Retinal pigment epithelial cell (primary cell): ENCODE data around the gene SSH3.
A peak's percentile ranks its signal among the peaks of the same experiment; 100 is the strongest.

Source experiments
- DNase-seq: peaks from one replicate; pipeline ENCODE4 v3.0.0-alpha.2; 2010; ENCODE audit warnings: low read depth
- H3K4me3 ChIP-seq: 2 replicates; pipeline ENCODE4 v1.5.1; 2011; ENCODE audit warnings: mild to moderate bottlenecking, low read length, control low read depth, moderate library complexity
- TF ChIP-seq, protein P1 (sequence below): conservative IDR thresholded peaks from 2 replicates; pipeline ENCODE4 v1.5.1; 2011; ENCODE audit warnings: low read depth, low read length, control low read depth, inconsistent platforms

The SSH3 gene

DNA sequence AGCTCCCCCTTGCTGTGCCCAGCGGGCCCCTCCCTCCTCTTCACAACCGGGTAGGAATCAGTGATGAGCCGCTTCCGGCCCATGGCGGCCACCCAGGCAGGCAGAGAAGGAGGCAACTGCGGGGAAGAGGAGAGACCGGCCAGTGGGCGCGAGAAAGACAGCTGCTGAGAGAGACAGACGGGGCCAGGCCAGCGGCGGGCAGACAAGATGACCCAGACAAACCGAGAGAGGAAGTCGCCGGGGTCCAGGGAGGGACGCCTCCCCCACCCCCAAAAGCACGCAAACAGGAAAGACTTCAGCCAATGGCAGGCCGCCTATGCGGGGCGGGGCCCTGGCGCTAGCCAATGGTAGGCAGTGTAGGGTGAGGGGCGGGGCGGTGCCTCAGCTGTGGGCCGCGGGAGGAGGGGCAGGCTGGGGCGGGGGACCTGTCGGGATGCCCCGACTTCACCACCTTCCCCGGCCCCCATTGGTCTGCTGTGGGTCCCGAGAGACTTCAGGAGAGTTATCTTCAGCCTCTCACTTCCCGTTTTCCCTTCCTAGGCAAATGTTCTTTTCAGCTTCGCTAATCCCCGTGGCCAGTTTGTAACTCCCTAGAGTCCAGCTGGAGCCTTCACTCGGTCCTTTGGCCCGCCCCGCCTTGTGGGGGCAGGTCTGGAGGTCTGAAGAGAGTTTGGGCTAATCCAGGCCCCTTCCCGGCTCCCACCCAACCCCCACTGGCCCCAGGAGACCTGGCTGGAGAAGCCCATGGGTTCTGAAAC, 50.2 kb downstream of the SSH3 start, which contains the start of gene POLD4:
Gene POLD4 (minus strand): TSS at position 230 of the 758 bp plus-strand sequence. CDS start 147 bp downstream, at position 83.
- H3K4me3 ChIP-seq: peak within 1 kb of the TSS; percentile 83
- peak; percentile 73 for DNase-seq
- TF ChIP-seq, protein P1, sequence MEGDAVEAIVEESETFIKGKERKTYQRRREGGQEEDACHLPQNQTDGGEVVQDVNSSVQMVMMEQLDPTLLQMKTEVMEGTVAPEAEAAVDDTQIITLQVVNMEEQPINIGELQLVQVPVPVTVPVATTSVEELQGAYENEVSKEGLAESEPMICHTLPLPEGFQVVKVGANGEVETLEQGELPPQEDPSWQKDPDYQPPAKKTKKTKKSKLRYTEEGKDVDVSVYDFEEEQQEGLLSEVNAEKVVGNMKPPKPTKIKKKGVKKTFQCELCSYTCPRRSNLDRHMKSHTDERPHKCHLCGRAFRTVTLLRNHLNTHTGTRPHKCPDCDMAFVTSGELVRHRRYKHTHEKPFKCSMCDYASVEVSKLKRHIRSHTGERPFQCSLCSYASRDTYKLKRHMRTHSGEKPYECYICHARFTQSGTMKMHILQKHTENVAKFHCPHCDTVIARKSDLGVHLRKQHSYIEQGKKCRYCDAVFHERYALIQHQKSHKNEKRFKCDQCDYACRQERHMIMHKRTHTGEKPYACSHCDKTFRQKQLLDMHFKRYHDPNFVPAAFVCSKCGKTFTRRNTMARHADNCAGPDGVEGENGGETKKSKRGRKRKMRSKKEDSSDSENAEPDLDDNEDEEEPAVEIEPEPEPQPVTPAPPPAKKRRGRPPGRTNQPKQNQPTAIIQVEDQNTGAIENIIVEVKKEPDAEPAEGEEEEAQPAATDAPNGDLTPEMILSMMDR: no peak

DNA sequence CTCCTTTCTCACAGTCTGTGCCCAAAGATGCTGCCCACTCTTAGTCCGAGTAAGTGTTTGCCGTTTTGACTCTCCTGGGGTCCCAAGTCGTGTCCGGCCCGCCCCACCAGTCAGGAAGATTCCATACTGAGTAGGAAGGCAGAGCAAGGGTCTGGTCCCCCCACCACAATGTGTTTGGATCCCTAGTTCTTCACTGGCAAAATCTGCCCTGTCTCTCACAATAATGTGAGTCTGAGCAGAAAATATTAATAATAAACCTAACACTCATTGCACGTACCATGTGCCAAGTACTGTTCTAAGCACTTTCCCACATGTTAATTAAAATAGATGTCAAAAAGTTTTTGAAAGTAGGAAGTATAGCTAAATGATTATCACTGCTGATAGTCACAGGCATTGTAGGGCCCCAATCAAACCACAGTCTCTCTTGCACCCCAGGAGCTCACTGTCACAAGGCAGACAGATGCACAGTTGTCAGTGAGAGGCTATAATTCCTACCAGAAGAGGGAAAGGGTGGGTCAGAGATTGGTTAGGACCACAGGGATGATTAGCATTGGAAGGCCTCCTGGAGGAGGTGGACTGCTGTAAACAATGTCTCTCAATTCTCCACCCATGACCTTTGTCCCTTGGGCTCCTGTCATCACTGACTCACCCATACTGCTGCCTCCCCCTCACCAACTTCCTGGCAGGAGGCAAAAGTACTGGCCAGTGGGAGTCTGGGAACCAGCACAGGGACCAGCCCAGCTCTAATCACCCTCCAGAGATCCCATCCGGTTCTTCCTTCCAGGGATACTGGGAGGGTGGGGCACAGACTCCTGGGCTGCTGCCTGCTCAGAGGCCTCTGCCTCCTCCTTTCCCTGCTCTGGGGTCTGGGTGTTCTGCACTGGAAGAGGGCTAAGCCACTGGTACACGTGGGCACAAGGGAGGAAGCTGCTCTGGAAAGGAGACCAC, 51.0 kb downstream of the SSH3 start:
- peak overlapping the region; percentile 83 for H3K4me3 ChIP-seq
- DNase-seq: peak; percentile 76
- TF ChIP-seq, protein P1: peak; percentile 2

DNA sequence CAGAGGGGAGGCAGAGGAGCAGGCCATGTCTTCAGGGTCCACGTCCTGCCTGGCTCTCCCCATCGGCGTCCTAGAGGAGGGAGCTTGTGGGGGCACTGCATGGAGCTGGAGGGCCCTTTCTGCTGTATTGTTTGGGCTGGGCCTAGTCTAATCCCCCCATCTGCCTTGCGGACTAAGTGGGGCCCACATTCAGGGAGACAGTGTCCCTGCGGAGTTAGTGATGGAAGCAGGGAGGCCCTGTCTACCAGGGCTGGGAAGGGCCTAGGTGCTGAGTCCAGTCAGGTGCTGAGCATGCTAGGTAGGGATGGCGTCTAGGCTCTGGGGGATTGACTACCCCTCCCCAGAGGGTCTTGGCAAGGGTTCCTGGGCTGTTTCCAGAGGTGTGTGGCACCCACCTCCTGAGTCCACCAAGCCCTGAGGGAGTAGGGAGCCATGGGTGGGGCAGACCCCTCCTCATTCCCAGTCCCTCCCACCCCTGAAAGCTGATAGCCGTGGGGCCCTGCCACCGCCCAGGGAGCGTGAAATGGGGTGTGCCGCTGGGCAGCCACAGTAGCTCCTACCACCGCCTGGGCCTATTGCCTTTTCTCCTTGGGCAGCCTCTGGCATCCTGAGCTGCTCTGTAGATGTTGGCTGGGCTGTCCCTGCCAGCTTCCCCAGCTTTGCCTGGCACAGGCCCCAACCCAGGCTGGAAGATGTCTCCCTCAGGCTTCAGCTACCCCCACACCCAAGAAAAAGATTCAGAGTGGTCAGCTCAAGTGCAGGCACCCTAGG, 51.9 kb downstream of the SSH3 start:
- TF ChIP-seq, protein P1: no peak
- H3K4me3 ChIP-seq: no peak overlapping the region
- no peak for DNase-seq

DNA sequence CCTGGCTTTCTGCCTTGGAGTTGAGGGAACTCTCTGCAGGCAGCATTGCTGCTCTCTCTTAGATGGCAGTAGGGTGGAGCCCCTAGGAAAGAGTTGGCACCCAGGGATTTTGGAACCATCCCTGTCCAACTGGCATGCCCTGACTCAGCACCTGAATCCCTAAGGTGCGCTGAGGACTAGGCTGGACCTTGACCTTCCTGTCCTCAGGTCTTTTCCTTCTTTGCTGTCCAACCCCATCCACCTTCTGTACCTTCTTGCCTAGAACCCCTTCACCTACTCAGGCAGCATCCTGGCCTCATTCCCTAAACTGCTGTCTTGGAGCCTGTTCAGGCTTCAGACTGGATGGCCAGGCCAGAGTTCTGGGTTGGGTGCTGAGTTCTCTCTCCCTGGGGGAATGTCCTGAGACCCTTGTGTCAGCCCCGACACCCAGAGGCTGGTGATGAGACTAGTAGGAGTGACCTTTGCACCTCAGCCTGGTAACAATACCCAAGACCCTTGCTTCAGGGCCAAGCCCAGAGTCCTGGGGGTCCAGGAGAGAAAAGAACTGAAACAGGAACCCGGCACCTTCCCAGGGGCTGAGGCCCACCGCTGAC, 52.6 kb downstream of the SSH3 start:
- TF ChIP-seq, protein P1: no peak
- H3K4me3 ChIP-seq: no peak overlapping the region
- no peak for DNase-seq

GRCh38 chr11:67356387-67356863, 53.1 kb downstream of the SSH3 start:
- no peak overlapping the region for H3K4me3 ChIP-seq
- no peak for DNase-seq
- TF ChIP-seq, protein P1: no peak

DNA sequence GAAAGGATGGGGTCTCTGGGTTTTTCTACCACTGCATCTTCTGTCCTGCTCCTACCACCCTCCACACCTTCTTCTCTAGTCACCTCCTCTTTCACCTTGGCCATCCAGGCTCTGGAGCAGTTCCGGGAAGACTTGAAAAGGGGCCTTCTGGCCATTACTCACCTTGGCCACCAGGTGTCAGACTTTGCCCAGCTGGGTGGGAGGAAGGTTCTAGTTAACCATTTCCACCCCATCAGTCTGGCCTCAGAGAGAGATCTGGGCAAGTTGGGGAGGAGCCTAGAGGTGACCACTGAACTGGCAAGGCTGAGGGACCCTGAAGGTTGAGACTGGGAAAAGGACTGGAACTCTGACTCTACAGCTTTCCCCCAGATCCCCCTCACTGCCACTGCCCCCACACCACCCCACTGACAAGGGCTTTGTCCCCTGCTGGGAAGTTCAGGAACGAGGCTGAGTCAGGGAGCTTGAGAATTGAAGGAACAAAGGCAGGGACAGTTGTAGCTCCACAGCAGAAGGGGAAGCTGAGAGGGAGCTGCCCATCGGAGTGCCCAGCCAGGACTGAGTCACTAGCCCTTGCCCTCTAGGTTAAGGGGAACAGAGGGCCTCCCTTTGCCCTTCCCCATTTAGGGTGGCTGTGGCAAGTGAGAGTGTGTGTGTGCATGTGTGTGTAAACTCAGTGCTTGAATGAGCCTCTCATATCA, 53.7 kb downstream of the SSH3 start:
- H3K4me3 ChIP-seq: no peak overlapping the region

More for the DNA sequence above, 53.7 kb downstream of the SSH3 start:
- DNase-seq: no peak
- TF ChIP-seq, protein P1: peak; percentile 98
